Smooth muscle cell (in vitro differentiated cells): ENCODE data around the gene SRPK1. TPM values are rescaled to one million over a fixed set of nuclear protein-coding genes. Genes with fewer than 3 reads are reported as not detected.
A peak's percentile ranks its signal among the peaks of the same experiment; 100 is the strongest.

Experiments used
- DNase-seq: peaks from one replicate; lab custom pipeline; 2025; ENCODE audit not compliant: unreplicated experiment; lab: John Stamatoyannopoulos, UW
- H2AFZ ChIP-seq: fragments of 200-600 bp; sonication (generic); 2 replicates; pipeline ENCODE4 v1.6.0; 2016; ENCODE audit warnings: antibody characterized with exemption, low read depth, mild to moderate bottlenecking
- H3F3A ChIP-seq: fragments of 200-600 bp; sonication (generic); 2 replicates; pipeline ENCODE4 v1.6.0; 2017; ENCODE audit warnings: antibody characterized with exemption, low read depth
- H3K27ac ChIP-seq: fragments of 200-600 bp; sonication (generic); 2 replicates; pipeline ENCODE4 v1.5.1; 2016; ENCODE audit warnings: low read depth, mild to moderate bottlenecking
- H3K27me3 ChIP-seq: fragments of 200-600 bp; sonication (generic); 2 replicates; pipeline ENCODE4 v1.6.1; 2016; ENCODE audit warnings: low read depth, mild to moderate bottlenecking
- H3K36me3 ChIP-seq: fragments of 200-600 bp; sonication (generic); 2 replicates; pipeline ENCODE4 v1.5.1; 2016; ENCODE audit warnings: low read depth
- H3K4me1 ChIP-seq: fragments of 200-600 bp; sonication (generic); 2 replicates; pipeline ENCODE4 v1.5.1; 2016; ENCODE audit warnings: low read depth
- H3K4me2 ChIP-seq: fragments of 200-600 bp; sonication (generic); 2 replicates; pipeline ENCODE4 v1.6.0; 2016; ENCODE audit warnings: mild to moderate bottlenecking
- H3K4me3 ChIP-seq: fragments of 200-600 bp; sonication (generic); 2 replicates; pipeline ENCODE4 v1.5.1; 2016; ENCODE audit warnings: mild to moderate bottlenecking
- H3K79me2 ChIP-seq: fragments of 200-600 bp; sonication (generic); 2 replicates; pipeline ENCODE4 v1.6.0; 2016; ENCODE audit warnings: low read depth, mild to moderate bottlenecking
- H3K9ac ChIP-seq: fragments of 200-600 bp; sonication (generic); 2 replicates; pipeline ENCODE4 v1.6.0; 2016; ENCODE audit warnings: low read depth
- H3K9me3 ChIP-seq: fragments of 200-600 bp; sonication (generic); replicated peaks from 2 replicates; pipeline ENCODE4 v1.5.1; 2016; ENCODE audit warnings: low read depth
- H4K20me1 ChIP-seq: fragments of 200-600 bp; sonication (generic); 2 replicates; pipeline ENCODE4 v1.6.0; 2016; ENCODE audit warnings: low read depth
- CTCF ChIP-seq: fragments of 200-600 bp; sonication (generic); IDR thresholded peaks from 2 replicates; pipeline ENCODE4 v1.5.1; 2017; ENCODE audit warnings: borderline replicate concordance, mild to moderate bottlenecking, antibody characterized with exemption; ENCODE audit not compliant: insufficient read depth, poor library complexity, severe bottlenecking
- WGBS: methylation state at CpG from one replicate; pipeline ENCODE4 v1.1.7; 2016; ENCODE audit warnings: low lambda C conversion rate; 5-methylcytosine and 5-hydroxymethylcytosine counted together
- polyA plus RNA-seq: library from polyadenylated mRNA; unstranded; fragments of >200 nt; fragmentation: Nextera tagmentation; extraction: Ambion mirVana; gene quantifications from 2 replicates; pipeline ENCODE4 v1.2.1, GENCODE V29; 2016
- total RNA-seq: library from RNA; depleted of rRNA; stranded (reverse); fragments of >200 nt; gene quantifications from 2 replicates; pipeline ENCODE4 v1.2.3, GENCODE V29; 2014

Gene SRPK1
- total and polyA plus RNA-seq, 2 experiments from 2014 or later: 28.2 to 45.7 TPM

GRCh38 chr6:35824552-35825192, 96.2 kb downstream of the SRPK1 start:
- Histone ChIP-seq H3K9me3 (no peaks in the 10 kb centered on the region), H3K4me1 (no peaks in the 10 kb centered on the region), H3K36me3 (no peaks in the 10 kb centered on the region), H3K4me2 (no peak overlapping the region), H3K27me3 (no peaks in the 10 kb centered on the region), H3F3A (no peaks in the 10 kb centered on the region), H3K79me2 (no peaks in the 10 kb centered on the region), H2AFZ (no peak overlapping the region), H3K9ac (no peak overlapping the region), H4K20me1 (no peaks in the 10 kb centered on the region), H3K4me3 (no peak overlapping the region), H3K27ac (no peak overlapping the region)
- WGBS: 89% methylated on average over 5 of the region's 5 CpGs
- no peak for TF ChIP-seq CTCF
- DNase-seq: no peak

- Histone ChIP-seq H3K27ac (no peak overlapping the region), H3K4me1 (no peaks in the 10 kb centered on the region), H3F3A (no peaks in the 10 kb centered on the region), H3K9me3 (no peaks in the 10 kb centered on the region), H3K27me3 (no peaks in the 10 kb centered on the region), H3K36me3 (no peaks in the 10 kb centered on the region), H3K4me3 (no peak overlapping the region), H3K4me2 (no peak overlapping the region), H3K79me2 (no peaks in the 10 kb centered on the region), H2AFZ (no peak overlapping the region), H3K9ac (no peak overlapping the region), H4K20me1 (no peaks in the 10 kb centered on the region)
- 92% methylated on average over 2 of the region's 2 CpGs for WGBS
- TF ChIP-seq CTCF: no peak
- no peak for DNase-seq
Observed at GRCh38 chr6:35823601-35824000, 97.3 kb downstream of the SRPK1 start.

GRCh38 chr6:35817515-35817914, 103.4 kb downstream of the SRPK1 start:
- H3K4me3 ChIP-seq: no peak overlapping the region
- H3K9ac ChIP-seq: no peak overlapping the region
- no peak for TF ChIP-seq CTCF
- no peak overlapping the region for H2AFZ ChIP-seq
- DNase-seq: no peak
- no peak overlapping the region for H3K27ac ChIP-seq
- no peak overlapping the region for H3K4me2 ChIP-seq
- no peaks in the 10 kb centered on the region for H3K4me1 ChIP-seq
- H3K36me3 ChIP-seq: no peaks in the 10 kb centered on the region
- H3F3A ChIP-seq: no peaks in the 10 kb centered on the region
- H4K20me1 ChIP-seq: no peaks in the 10 kb centered on the region
- H3K79me2 ChIP-seq: no peaks in the 10 kb centered on the region
- no peaks in the 10 kb centered on the region for H3K9me3 ChIP-seq
- H3K27me3 ChIP-seq: no peaks in the 10 kb centered on the region

- no peak overlapping the region for H2AFZ ChIP-seq
- no peaks in the 10 kb centered on the region for H3K4me1 ChIP-seq
- TF ChIP-seq CTCF: no peak
- H3K79me2 ChIP-seq: no peaks in the 10 kb centered on the region
- no peaks in the 10 kb centered on the region for H4K20me1 ChIP-seq
- DNase-seq: no peak
- no peaks in the 10 kb centered on the region for H3K9me3 ChIP-seq
- no peak overlapping the region for H3K4me3 ChIP-seq
- WGBS: 72% methylated on average over 6 of the region's 6 CpGs
- peaks cover 3% of the 10 kb centered on the region for H3F3A ChIP-seq
- no peaks in the 10 kb centered on the region for H3K27me3 ChIP-seq
- peak overlapping the region; percentile 50 for H3K4me2 ChIP-seq
- H3K9ac ChIP-seq: no peak overlapping the region
- no peaks in the 10 kb centered on the region for H3K36me3 ChIP-seq
- peak overlapping the region; percentile 50 for H3K27ac ChIP-seq
Observed at GRCh38 chr6:35811699-35811995, 109.3 kb downstream of the SRPK1 start.
